ENCODE measurements around the gene BAIAP2L1.

DNA sequence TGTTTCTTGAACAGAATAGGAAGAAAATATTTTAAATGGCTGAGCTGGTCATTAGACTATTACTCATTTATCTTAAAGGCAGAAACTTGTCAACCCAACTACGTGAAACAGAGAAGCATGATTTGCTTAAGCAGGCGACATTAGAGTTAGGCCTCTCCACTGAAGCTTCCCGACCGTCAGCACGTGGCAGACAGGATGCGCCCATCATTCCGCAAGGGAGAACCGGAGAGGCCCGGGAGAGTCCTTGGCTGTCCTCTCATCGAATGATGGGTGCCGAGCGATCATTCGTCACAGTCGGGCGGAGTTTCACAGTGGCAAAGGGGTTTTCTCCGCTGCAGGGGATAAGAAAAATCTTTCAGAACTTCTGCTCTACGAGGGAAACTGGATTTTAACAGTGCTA, 107.6 kb downstream of the BAIAP2L1 start:
- TF ChIP-seq, protein P1, sequence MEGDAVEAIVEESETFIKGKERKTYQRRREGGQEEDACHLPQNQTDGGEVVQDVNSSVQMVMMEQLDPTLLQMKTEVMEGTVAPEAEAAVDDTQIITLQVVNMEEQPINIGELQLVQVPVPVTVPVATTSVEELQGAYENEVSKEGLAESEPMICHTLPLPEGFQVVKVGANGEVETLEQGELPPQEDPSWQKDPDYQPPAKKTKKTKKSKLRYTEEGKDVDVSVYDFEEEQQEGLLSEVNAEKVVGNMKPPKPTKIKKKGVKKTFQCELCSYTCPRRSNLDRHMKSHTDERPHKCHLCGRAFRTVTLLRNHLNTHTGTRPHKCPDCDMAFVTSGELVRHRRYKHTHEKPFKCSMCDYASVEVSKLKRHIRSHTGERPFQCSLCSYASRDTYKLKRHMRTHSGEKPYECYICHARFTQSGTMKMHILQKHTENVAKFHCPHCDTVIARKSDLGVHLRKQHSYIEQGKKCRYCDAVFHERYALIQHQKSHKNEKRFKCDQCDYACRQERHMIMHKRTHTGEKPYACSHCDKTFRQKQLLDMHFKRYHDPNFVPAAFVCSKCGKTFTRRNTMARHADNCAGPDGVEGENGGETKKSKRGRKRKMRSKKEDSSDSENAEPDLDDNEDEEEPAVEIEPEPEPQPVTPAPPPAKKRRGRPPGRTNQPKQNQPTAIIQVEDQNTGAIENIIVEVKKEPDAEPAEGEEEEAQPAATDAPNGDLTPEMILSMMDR (IDR thresholded peaks at IDR 0.05), result no peak
- TF ChIP-seq POLR2AphosphoS5 (IDR thresholded peaks at IDR 0.05; ENCODE audit: low read depth, low read length), result peak; percentile 55; the same call in 1 of the 2 replicates
- TF ChIP-seq REST (IDR thresholded peaks at IDR 0.05; ENCODE audit: insufficient read depth in 1 of 2, low read depth in 2 of 2, low read length in 1 of 2), result no peak
- no peak for TF ChIP-seq TCF7L2 (IDR thresholded peaks at IDR 0.05; ENCODE audit: low read depth, low read length)

Measured in Panc1 (cell line).